GM18867 (cell line): ENCODE results near the gene GAS7.
A peak's percentile ranks its signal among the peaks of the same experiment; 100 is the strongest.
"Not testable (repeated sequence)": the region's sequence is repeated elsewhere in the genome, so short reads cannot be mapped to it uniquely, and the experiment has no call there.

Experiments
- ATAC-seq: cut with Tn5 transposase; IDR thresholded peaks from one replicate; pipeline ENCODE4 v1.9.1; 2021; ENCODE audit warnings: mild to moderate bottlenecking, moderate library complexity; ENCODE audit not compliant: unreplicated experiment

Gene GAS7

DNA sequence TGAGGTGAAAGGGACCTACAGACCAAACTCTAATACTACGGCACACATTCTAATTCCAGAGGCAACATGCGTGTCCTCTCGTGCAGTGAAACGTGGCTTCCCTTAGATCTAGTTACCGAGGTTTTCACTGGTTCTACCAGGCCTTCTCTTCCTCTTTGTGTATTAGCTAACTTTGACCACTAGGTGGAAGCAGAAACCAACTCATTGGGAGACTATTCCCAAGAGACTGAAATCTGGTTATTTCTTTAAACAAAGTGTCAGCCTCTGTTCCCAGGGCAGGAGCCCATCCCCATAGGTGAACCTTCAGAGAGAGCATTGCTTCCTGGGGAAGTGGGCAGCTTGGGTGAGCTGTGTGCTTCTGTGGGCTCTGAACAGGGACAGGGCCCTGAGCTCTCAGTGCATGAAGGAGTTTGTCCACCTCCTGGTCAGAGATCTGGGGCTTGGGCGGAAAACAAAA lies 273.6 kb downstream of the GAS7 start:
- ATAC-seq: peak; percentile 65

GRCh38 chr17:9922012-9922848 lies 276.2 kb downstream of the GAS7 start:
- ATAC-seq: no peak

- ATAC-seq: not testable (repeated sequence)
Observed at GRCh38 chr17:9921216-9921615, 277.2 kb downstream of the GAS7 start.

DNA sequence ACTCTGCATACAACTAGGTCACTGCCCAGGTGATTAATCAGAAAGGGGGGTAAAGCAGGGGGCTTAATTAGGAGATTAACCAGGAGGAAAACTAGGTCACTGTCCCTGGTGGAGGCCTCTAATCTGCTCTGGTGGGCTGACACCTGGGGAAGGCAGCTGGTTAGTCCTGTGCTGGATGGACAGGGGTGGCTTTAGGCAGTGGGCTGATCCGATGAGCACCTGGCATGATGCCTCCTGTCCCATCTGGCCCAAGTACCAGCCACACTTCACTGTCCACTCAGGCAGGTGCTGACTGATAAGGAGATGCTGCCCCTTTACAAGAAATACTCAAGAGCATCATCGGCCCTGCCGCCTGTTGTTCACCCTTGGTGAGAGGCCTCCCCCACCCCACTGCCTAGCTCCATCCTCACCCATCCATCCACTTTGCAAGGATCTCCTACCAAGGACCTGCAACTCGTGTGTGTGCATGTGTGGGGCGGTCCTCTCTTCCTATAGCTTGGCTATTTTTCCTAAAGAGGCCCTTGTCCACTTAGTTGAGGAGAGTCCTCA lies 279.5 kb downstream of the GAS7 start:
- ATAC-seq: no peak

GRCh38 chr17:9918352-9918751 lies 280.1 kb downstream of the GAS7 start:
- ATAC-seq: no peak

GRCh38 chr17:9917801-9918200 lies 280.6 kb downstream of the GAS7 start:
- no peak for ATAC-seq

GRCh38 chr17:9917131-9917530 lies 281.3 kb downstream of the GAS7 start:
- ATAC-seq: no peak

DNA sequence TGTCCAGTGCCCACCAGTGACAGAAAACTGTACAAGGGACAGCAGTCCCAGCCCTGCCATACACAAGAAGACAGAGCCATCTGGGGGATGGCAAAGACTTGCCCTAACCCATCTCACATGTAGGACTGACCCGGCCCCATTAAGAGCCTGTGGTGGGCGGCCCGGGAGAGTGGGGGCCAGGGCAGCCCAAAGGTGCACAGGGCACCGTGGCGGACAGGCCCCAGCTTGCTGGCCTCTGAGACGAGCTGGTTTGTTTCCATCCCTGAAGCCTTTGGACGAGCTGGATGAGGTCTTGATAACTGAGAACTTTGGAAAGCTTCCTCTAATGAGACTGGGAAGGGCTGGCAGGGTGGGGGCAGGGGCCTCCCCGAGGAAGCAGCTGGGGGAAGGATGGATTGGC lies 282.3 kb downstream of the GAS7 start:
- no peak for ATAC-seq

DNA sequence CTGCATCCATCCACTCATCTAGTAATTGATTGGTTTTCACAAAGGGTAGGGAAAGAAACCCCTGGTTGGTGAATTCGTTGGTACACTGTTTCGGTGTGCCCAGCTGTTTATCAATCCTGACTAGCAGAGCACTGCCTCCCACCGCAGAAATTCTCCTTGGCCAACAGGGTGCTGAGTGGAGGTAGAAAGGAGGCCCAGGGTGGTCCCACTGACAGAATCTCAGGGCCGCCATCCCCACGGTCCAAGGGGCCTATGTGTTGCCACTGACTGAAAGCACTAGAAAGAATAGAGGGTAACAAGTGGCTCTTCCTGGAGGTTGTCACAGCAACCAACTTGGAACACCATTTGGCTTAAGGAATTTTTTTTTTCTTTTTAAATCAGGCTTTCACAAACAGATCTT lies 284.9 kb downstream of the GAS7 start:
- no peak for ATAC-seq

- no peak for ATAC-seq
Observed at GRCh38 chr17:9912121-9913099, 286.0 kb downstream of the GAS7 start.

DNA sequence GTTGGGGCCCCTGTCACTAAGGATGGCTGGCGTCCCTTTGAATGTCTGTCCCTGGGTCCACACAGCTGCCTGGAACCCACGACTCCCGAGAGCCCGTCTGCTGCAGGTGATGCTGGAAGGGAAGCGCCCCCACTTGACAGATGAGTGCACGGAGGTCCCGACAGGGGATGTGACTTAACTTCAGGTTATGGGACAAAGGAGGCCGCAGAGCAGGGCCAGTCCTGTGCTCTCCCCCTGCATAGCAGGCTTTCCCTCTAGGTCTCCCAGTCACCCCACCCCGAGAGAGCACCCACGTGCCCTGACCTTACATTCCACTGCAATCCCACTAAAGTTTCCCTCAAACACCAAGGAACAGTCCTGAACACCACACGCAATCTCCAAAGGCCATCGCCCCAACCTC lies 287.3 kb downstream of the GAS7 start:
- no peak for ATAC-seq

DNA sequence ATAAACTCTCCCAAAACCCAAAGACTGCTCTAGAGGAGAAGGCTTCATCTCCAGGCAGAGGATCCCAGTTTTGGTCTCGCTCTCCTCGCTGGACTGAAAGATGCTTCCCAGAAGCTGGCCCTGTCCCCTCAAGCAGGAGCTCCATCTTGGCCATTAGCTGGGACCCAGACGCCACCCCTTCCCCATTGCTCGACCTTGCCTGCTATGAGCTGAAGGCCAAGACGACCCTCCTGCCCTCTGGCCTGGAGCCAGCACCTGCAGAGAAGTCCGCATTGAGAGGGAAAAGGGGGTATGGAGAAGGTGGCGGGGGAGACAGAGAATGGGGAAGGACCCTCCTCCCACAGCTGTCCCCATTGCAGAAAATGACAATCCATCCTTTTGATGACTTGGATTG lies 289.8 kb downstream of the GAS7 start:
- ATAC-seq: no peak

- ATAC-seq: no peak
Observed at GRCh38 chr17:9907883-9908648, 290.3 kb downstream of the GAS7 start.

GRCh38 chr17:9907131-9907530 lies 291.3 kb downstream of the GAS7 start:
- ATAC-seq: no peak

GRCh38 chr17:9906616-9907015 lies 291.8 kb downstream of the GAS7 start:
- ATAC-seq: no peak

GRCh38 chr17:9905902-9906301 lies 292.5 kb downstream of the GAS7 start:
- ATAC-seq: no peak

GRCh38 chr17:9905078-9905415 lies 293.4 kb downstream of the GAS7 start, which contains the start of gene RCVRN:
Gene RCVRN, minus strand, starts transcription at chr17:9905271. Its CDS starts 91 bp downstream, at chr17:9905180.
- ATAC-seq: no peak

DNA sequence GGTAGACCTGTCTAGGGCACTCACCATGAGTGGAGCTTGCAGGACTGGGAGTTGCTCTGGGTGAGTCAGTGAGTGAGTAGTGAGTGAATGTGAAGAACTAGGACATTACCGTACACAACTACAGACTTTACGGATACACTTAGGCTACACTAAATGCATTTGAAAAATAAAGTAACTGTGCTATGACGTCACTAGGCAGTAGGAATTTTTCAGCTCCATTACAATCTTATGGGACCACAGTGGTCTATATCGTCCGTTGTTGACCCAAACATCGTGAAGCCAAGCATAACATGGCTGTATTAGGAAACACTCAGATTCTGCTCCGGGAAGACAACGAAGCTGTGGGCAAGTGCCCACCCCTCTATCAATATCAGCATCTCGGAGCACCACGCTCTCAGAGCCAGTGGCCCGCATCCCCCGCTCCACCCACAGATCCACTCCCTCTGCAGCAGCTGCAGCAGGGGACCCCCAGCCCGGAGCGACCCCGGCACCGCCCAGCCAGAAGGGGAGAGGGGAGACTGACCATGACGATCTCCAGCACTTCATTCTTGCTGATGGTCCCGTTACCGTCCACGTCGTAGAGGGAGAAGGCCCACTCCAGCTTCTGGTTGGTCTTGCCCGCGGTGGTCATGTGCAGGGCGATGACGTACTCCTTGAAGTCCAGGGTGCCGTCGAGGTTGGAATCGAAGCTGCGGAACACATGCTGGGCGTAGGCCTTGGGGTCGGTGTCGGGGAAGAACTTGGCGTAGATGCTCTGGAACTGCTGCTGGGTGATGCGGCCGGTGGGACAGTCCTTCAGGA lies 293.9 kb downstream of the GAS7 start:
- ATAC-seq: no peak

- ATAC-seq: no peak
Observed at GRCh38 chr17:9902120-9902519, 296.3 kb downstream of the GAS7 start.

DNA sequence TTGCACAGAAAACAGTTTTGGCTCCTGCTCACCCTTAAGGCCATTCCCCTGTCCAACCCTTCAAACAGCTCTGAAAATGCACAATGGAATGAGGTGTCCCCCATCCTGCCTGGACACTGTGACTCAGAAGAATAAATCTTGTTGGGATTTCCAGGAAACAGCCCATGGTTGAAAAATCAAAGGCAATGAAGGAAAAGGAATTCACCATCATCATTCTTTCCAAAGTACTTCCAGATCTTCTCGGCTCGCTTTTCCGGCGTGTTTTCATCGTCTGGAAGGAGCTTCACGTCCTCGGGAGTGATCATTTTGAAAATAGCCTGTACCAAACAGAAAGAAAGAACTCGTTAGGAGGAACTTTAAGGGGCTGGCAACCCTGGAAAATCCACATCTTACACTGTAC lies 297.6 kb downstream of the GAS7 start:
- no peak for ATAC-seq
